ENCODE data around the gene SPAAR.

GRCh38 chr9:35956651-35957050 is 47.4 kb downstream of the SPAAR start:
- TF ChIP-seq CTCF (IDR thresholded peaks at IDR 0.05) (no peak), POLR2A (IDR thresholded peaks at IDR 0.05) (no peak), POLR2AphosphoS5 (IDR thresholded peaks at IDR 0.05) (no peak)

Data from prostate gland (tissue), 2 donors.